Smooth muscle cell (in vitro differentiated cells): ENCODE results near the gene RTN4IP1. TPM values are rescaled to one million over a fixed set of nuclear protein-coding genes. Genes with fewer than 3 reads are reported as not detected.
"Not testable (repeated sequence)": the region's sequence is repeated elsewhere in the genome, so short reads cannot be mapped to it uniquely, and the experiment has no call there.

Experiments used
- DNase-seq: peaks from one replicate; lab custom pipeline; 2025; ENCODE audit not compliant: unreplicated experiment; lab: John Stamatoyannopoulos, UW
- H2AFZ ChIP-seq: fragments of 200-600 bp; sonication (generic); 2 replicates; pipeline ENCODE4 v1.6.0; 2016; ENCODE audit warnings: antibody characterized with exemption, low read depth, mild to moderate bottlenecking
- H3F3A ChIP-seq: fragments of 200-600 bp; sonication (generic); 2 replicates; pipeline ENCODE4 v1.6.0; 2017; ENCODE audit warnings: antibody characterized with exemption, low read depth
- H3K27ac ChIP-seq: fragments of 200-600 bp; sonication (generic); 2 replicates; pipeline ENCODE4 v1.5.1; 2016; ENCODE audit warnings: low read depth, mild to moderate bottlenecking
- H3K27me3 ChIP-seq: fragments of 200-600 bp; sonication (generic); 2 replicates; pipeline ENCODE4 v1.6.1; 2016; ENCODE audit warnings: low read depth, mild to moderate bottlenecking
- H3K36me3 ChIP-seq: fragments of 200-600 bp; sonication (generic); 2 replicates; pipeline ENCODE4 v1.5.1; 2016; ENCODE audit warnings: low read depth
- H3K4me1 ChIP-seq: fragments of 200-600 bp; sonication (generic); 2 replicates; pipeline ENCODE4 v1.5.1; 2016; ENCODE audit warnings: low read depth
- H3K4me2 ChIP-seq: fragments of 200-600 bp; sonication (generic); 2 replicates; pipeline ENCODE4 v1.6.0; 2016; ENCODE audit warnings: mild to moderate bottlenecking
- H3K4me3 ChIP-seq: fragments of 200-600 bp; sonication (generic); 2 replicates; pipeline ENCODE4 v1.5.1; 2016; ENCODE audit warnings: mild to moderate bottlenecking
- H3K79me2 ChIP-seq: fragments of 200-600 bp; sonication (generic); 2 replicates; pipeline ENCODE4 v1.6.0; 2016; ENCODE audit warnings: low read depth, mild to moderate bottlenecking
- H3K9ac ChIP-seq: fragments of 200-600 bp; sonication (generic); 2 replicates; pipeline ENCODE4 v1.6.0; 2016; ENCODE audit warnings: low read depth
- H3K9me3 ChIP-seq: fragments of 200-600 bp; sonication (generic); replicated peaks from 2 replicates; pipeline ENCODE4 v1.5.1; 2016; ENCODE audit warnings: low read depth
- H4K20me1 ChIP-seq: fragments of 200-600 bp; sonication (generic); 2 replicates; pipeline ENCODE4 v1.6.0; 2016; ENCODE audit warnings: low read depth
- CTCF ChIP-seq: fragments of 200-600 bp; sonication (generic); IDR thresholded peaks from 2 replicates; pipeline ENCODE4 v1.5.1; 2017; ENCODE audit warnings: borderline replicate concordance, mild to moderate bottlenecking, antibody characterized with exemption; ENCODE audit not compliant: insufficient read depth, poor library complexity, severe bottlenecking
- WGBS: methylation state at CpG from one replicate; pipeline ENCODE4 v1.1.7; 2016; ENCODE audit warnings: low lambda C conversion rate; 5-methylcytosine and 5-hydroxymethylcytosine counted together
- polyA plus RNA-seq: library from polyadenylated mRNA; unstranded; fragments of >200 nt; fragmentation: Nextera tagmentation; extraction: Ambion mirVana; gene quantifications from 2 replicates; pipeline ENCODE4 v1.2.1, GENCODE V29; 2016
- total RNA-seq: library from RNA; depleted of rRNA; stranded (reverse); fragments of >200 nt; gene quantifications from 2 replicates; pipeline ENCODE4 v1.2.3, GENCODE V29; 2014

The RTN4IP1 gene
- total and polyA plus RNA-seq, 2 experiments from 2014 or later, result 5.7 to 8.2 TPM

- Histone ChIP-seq H3K27me3 (no peaks in the 10 kb centered on the region), H3K9me3 (no peaks in the 10 kb centered on the region), H3K4me2 (no peak overlapping the region), H3K4me1 (peaks cover under 1% of the 10 kb centered on the region), H3K79me2 (no peaks in the 10 kb centered on the region), H3F3A (no peaks in the 10 kb centered on the region), H4K20me1 (no peaks in the 10 kb centered on the region), H2AFZ (no peak overlapping the region), H3K9ac (no peak overlapping the region), H3K36me3 (no peaks in the 10 kb centered on the region), H3K27ac (no peak overlapping the region), H3K4me3 (no peak overlapping the region)
- DNase-seq, result no peak
- 96% methylated on average over 5 of the region's 5 CpGs for WGBS
- TF ChIP-seq CTCF, result no peak
Observed at GRCh38 chr6:106553440-106553839, 75.9 kb downstream of the RTN4IP1 start.

GRCh38 chr6:106551155-106551554 is 78.1 kb downstream of the RTN4IP1 start:
- Histone ChIP-seq H3K4me1 (peaks cover 13% of the 10 kb centered on the region), H3K9me3 (no peaks in the 10 kb centered on the region), H4K20me1 (no peaks in the 10 kb centered on the region), H3K36me3 (no peaks in the 10 kb centered on the region), H3K27ac (no peak overlapping the region), H2AFZ (no peak overlapping the region), H3K4me3 (no peak overlapping the region), H3K79me2 (no peaks in the 10 kb centered on the region), H3F3A (peaks cover 4% of the 10 kb centered on the region), H3K9ac (no peak overlapping the region), H3K27me3 (no peaks in the 10 kb centered on the region), H3K4me2 (no peak overlapping the region)
- WGBS, result 88% methylated on average over 3 of the region's 3 CpGs
- DNase-seq, result no peak
- TF ChIP-seq CTCF, result no peak

GRCh38 chr6:106549521-106549920 is 79.8 kb downstream of the RTN4IP1 start:
- no peak for DNase-seq
- Histone ChIP-seq H2AFZ (no peak overlapping the region), H3K79me2 (no peaks in the 10 kb centered on the region), H3K27me3 (no peaks in the 10 kb centered on the region), H3K4me3 (no peak overlapping the region), H3K36me3 (no peaks in the 10 kb centered on the region), H3F3A (peaks cover 4% of the 10 kb centered on the region), H4K20me1 (no peaks in the 10 kb centered on the region), H3K4me2 (no peak overlapping the region), H3K9me3 (no peaks in the 10 kb centered on the region), H3K9ac (no peak overlapping the region), H3K4me1 (peaks cover 13% of the 10 kb centered on the region), H3K27ac (no peak overlapping the region)
- TF ChIP-seq CTCF, result no peak
- 93% methylated on average over 1 of the region's 1 CpG for WGBS

GRCh38 chr6:106548926-106549455 is 80.3 kb downstream of the RTN4IP1 start:
- H3K9ac ChIP-seq, result not testable (repeated sequence)

More at GRCh38 chr6:106548926-106549455, 80.3 kb downstream of the RTN4IP1 start:
- H3K79me2 ChIP-seq, H4K20me1 ChIP-seq, H3K27ac ChIP-seq, DNase-seq, H2AFZ ChIP-seq, H3K36me3 ChIP-seq, H3F3A ChIP-seq, H3K9me3 ChIP-seq, H3K4me2 ChIP-seq, H3K4me3 ChIP-seq, H3K27me3 ChIP-seq: not testable (repeated sequence)
- 100% methylated on average over 4 of the region's 6 CpGs for WGBS
- H3K4me1 ChIP-seq, result peaks cover 13% of the 10 kb centered on the region
